Mesendoderm (in vitro differentiated cells): ENCODE measurements around the gene FSTL1. TPM values are rescaled to one million over a fixed set of nuclear protein-coding genes. Genes with fewer than 3 reads are reported as not detected.

ENCODE experiments used
- DNase-seq: peaks from one replicate; pipeline ENCODE4 v3.0.0; 2013
- H2AK5ac ChIP-seq: 2 replicates; pipeline ENCODE4 v1.6.1; 2013; ENCODE audit warnings: low read length, inconsistent platforms
- H2BK120ac ChIP-seq: 2 replicates; pipeline ENCODE4 v1.6.1; 2013; ENCODE audit warnings: low read depth, mild to moderate bottlenecking, low read length, moderate library complexity, mixed read lengths
- H2BK15ac ChIP-seq: replicated peaks from 2 replicates; pipeline ENCODE4 v1.6.1; 2013; ENCODE audit warnings: low read depth, mild to moderate bottlenecking, moderate library complexity
- H2BK5ac ChIP-seq: 2 replicates; pipeline ENCODE4 v1.6.1; 2013; ENCODE audit warnings: low read length, inconsistent platforms
- H3K18ac ChIP-seq: 2 replicates; pipeline ENCODE4 v1.6.1; 2013; ENCODE audit warnings: mild to moderate bottlenecking, low read length, mixed read lengths
- H3K23ac ChIP-seq: one replicate; pipeline ENCODE4 v1.6.1; 2013; ENCODE audit warnings: low read length
- H3K27ac ChIP-seq: 2 replicates; pipeline ENCODE4 v1.5.1; 2013; ENCODE audit warnings: low read depth, mild to moderate bottlenecking, inconsistent platforms, low read length, moderate library complexity
- H3K27me3 ChIP-seq: 2 replicates; pipeline ENCODE4 v1.6.1; 2013; ENCODE audit warnings: low read length, control low read depth, mild to moderate bottlenecking, inconsistent platforms; ENCODE audit not compliant: insufficient read depth, poor library complexity
- H3K36me3 ChIP-seq: 2 replicates; pipeline ENCODE4 v1.6.1; 2013; ENCODE audit warnings: low read length, inconsistent platforms; ENCODE audit not compliant: control insufficient read depth, insufficient read depth
- H3K4ac ChIP-seq: one replicate; pipeline ENCODE4 v1.6.1; 2013; ENCODE audit warnings: low read depth, mild to moderate bottlenecking, low read length, moderate library complexity
- H3K4me1 ChIP-seq: 2 replicates; pipeline ENCODE4 v1.6.1; 2013; ENCODE audit warnings: low read depth, low read length, inconsistent platforms; ENCODE audit not compliant: control insufficient read depth
- H3K4me2 ChIP-seq: 2 replicates; pipeline ENCODE4 v1.6.1; 2013; ENCODE audit warnings: low read length
- H3K4me3 ChIP-seq: 2 replicates; pipeline ENCODE4 v1.5.1; 2013; ENCODE audit warnings: mild to moderate bottlenecking, low read length
- H3K56ac ChIP-seq: one replicate; pipeline ENCODE4 v1.6.1; 2013; ENCODE audit warnings: low read length
- H3K79me1 ChIP-seq: 2 replicates; pipeline ENCODE4 v1.6.1; 2013; ENCODE audit warnings: low read length, inconsistent platforms
- H3K79me2 ChIP-seq: 2 replicates; pipeline ENCODE4 v1.6.1; 2013; ENCODE audit warnings: mild to moderate bottlenecking, low read length; ENCODE audit not compliant: control insufficient read depth, insufficient read depth
- H3K9ac ChIP-seq: 2 replicates; pipeline ENCODE4 v1.6.1; 2013; ENCODE audit warnings: low read length, inconsistent platforms
- H4K5ac ChIP-seq: one replicate; pipeline ENCODE4 v1.6.1; 2013; ENCODE audit warnings: low read length
- H4K8ac ChIP-seq: one replicate; pipeline ENCODE4 v1.6.1; 2013; ENCODE audit warnings: low read depth, mild to moderate bottlenecking, control low read depth, low read length, moderate library complexity
- WGBS: extraction: QIAGEN DNeasy Blood & Tissue Kit; methylation state at CpG from one replicate; pipeline ENCODE4 v1.1.7; 2013; ENCODE audit warnings: low lambda C conversion rate, missing lambda C conversion rate; ENCODE audit not compliant: insufficient coverage; ENCODE audit errors: extremely low coverage; 5-methylcytosine and 5-hydroxymethylcytosine counted together
- polyA plus RNA-seq, 2 experiments: library from polyadenylated mRNA; stranded (reverse); fragments of 200-250 nt; gene quantifications; one replicate each; pipeline ENCODE4 v1.2.3, GENCODE V29; 2013

FSTL1 gene
- polyA plus RNA-seq (2013, experiment 1 of 2) = 170 TPM
- 174 TPM for polyA plus RNA-seq (2013, experiment 2 of 2)

DNA sequence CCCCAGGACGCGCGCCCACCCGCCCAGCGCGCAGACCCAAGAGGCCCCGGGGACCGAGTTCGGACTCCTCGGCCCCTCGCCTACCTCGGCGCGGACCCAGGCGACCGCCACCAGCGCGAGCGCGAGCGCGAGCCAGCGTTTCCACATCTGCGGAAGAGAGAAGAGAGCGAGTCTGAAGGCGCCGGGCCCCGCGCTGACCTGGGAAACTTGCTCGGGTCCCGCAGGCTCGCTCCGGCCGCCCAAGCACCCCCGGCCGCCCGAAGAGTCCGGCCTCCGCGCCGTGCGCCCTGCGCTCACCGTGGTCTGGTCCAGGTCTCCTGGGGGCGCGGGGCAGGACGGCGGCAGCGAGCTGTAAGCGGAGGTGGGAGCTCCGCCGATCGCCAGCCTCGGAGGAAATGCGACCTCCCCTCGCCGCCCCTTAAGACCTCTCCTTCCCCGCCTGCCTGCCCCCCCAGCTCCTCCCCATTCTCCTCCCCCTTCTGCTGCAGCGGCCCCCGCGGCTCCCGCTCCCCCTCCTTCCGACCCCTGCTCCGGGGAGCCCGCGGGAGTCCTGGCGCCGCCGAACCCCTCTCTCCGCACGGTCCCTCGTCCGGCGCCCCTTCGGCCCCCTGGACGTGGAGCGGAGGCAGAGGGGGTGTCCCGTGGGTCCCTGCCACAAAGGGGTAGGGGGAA, at the start of gene FSTL1:
FSTL1 (minus strand) TSS at position 393 of the 672 bp plus-strand sequence; CDS start at position 147, 246 bp downstream.
- Histone ChIP-seq H3K27me3 (no peaks in the 10 kb centered on the region), H3K4me1 (peaks cover 6% of the 10 kb centered on the region), H3K4ac (peak within 1 kb of the TSS; percentile 84), H2BK15ac (peak within 1 kb of the TSS; percentile 10), H2AK5ac (no peak within 1 kb of the TSS), H3K4me2 (peak within 1 kb of the TSS; percentile 45), H3K56ac (peak within 1 kb of the TSS; percentile 91), H2BK120ac (peak within 1 kb of the TSS; percentile 18), H2BK5ac (peak within 1 kb of the TSS; percentile 27), H4K8ac (peak within 1 kb of the TSS; percentile 90), H3K18ac (peak within 1 kb of the TSS; percentile 88), H3K79me2 (peaks cover 39% of the 10 kb centered on the region), H3K27ac (peak within 1 kb of the TSS; percentile 59), H3K36me3 (no peaks in the 10 kb centered on the region), H3K4me3 (peak within 1 kb of the TSS; percentile 87), H3K9ac (peak within 1 kb of the TSS; percentile 91), H4K5ac (no peak within 1 kb of the TSS), H3K79me1 (peaks cover 10% of the 10 kb centered on the region), H3K23ac (peak within 1 kb of the TSS; percentile 34)
- no CpG with 5 or more reads among the region's 78 CpGs for WGBS
- DNase-seq = peak; percentile 89

- Histone ChIP-seq H3K56ac (no peak overlapping the region), H3K23ac (no peak overlapping the region), H2BK5ac (no peak overlapping the region), H3K36me3 (no peaks in the 10 kb centered on the region), H4K5ac (no peak overlapping the region), H3K79me2 (no peaks in the 10 kb centered on the region), H3K27ac (no peak overlapping the region), H3K4me3 (no peak overlapping the region), H4K8ac (no peak overlapping the region), H2BK120ac (no peak overlapping the region), H3K4me1 (no peaks in the 10 kb centered on the region), H2AK5ac (no peak overlapping the region), H2BK15ac (no peak overlapping the region), H3K27me3 (no peaks in the 10 kb centered on the region), H3K18ac (no peak overlapping the region), H3K4ac (no peak overlapping the region), H3K4me2 (no peak overlapping the region), H3K79me1 (no peaks in the 10 kb centered on the region), H3K9ac (no peak overlapping the region)
- 100% methylated on average over 1 of the region's 2 CpGs for WGBS
- DNase-seq = peak; percentile 81
Measured at GRCh38 chr3:120498556-120499346, 48.0 kb upstream of the FSTL1 start.

- Histone ChIP-seq H3K79me2 (no peaks in the 10 kb centered on the region), H2AK5ac (no peak overlapping the region), H3K4me1 (no peaks in the 10 kb centered on the region), H2BK5ac (no peak overlapping the region), H4K8ac (no peak overlapping the region), H3K79me1 (no peaks in the 10 kb centered on the region), H3K27ac (no peak overlapping the region), H3K9ac (no peak overlapping the region), H3K4me2 (no peak overlapping the region), H4K5ac (no peak overlapping the region), H3K23ac (no peak overlapping the region), H2BK15ac (no peak overlapping the region), H3K18ac (no peak overlapping the region), H3K4ac (no peak overlapping the region), H2BK120ac (no peak overlapping the region), H3K27me3 (no peaks in the 10 kb centered on the region), H3K56ac (no peak overlapping the region), H3K4me3 (no peak overlapping the region), H3K36me3 (no peaks in the 10 kb centered on the region)
- WGBS = no CpG with 5 or more reads among the region's 2 CpGs
- DNase-seq = peak; percentile 21
Measured at GRCh38 chr3:120497818-120498217, 47.0 kb upstream of the FSTL1 start.

DNA sequence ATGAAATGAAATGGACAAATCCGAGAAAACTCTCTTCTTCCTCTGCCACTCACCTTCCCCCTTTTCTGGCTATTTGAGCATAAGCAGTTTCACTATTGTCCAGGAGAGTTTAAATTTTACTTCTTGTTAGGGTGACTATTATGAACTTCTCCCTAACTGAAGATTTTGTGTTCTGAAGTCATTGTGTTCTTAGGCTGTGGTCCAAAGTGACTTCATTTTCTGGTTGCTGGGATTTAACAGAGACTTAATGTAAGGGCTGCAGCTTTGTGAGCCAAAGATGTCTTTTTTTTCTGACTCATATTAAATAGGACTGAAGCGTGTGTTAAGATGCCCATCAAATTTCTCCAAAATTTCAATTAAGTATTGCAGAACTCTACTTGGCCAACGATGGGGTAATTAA, 46.5 kb upstream of the FSTL1 start:
- no peak overlapping the region for H2AK5ac ChIP-seq
- no peak overlapping the region for H3K4ac ChIP-seq
- no peaks in the 10 kb centered on the region for H3K79me1 ChIP-seq
- H3K18ac ChIP-seq = no peak overlapping the region
- WGBS = no CpG with 5 or more reads among the region's 3 CpGs
- H3K4me2 ChIP-seq = no peak overlapping the region
- no peaks in the 10 kb centered on the region for H3K4me1 ChIP-seq
- no peak overlapping the region for H3K4me3 ChIP-seq
- no peak for DNase-seq
- H3K9ac ChIP-seq = no peak overlapping the region
- H2BK120ac ChIP-seq = no peak overlapping the region
- no peak overlapping the region for H4K8ac ChIP-seq
- H3K79me2 ChIP-seq = no peaks in the 10 kb centered on the region
- H2BK15ac ChIP-seq = no peak overlapping the region
- no peak overlapping the region for H3K27ac ChIP-seq
- H3K56ac ChIP-seq = no peak overlapping the region
- no peak overlapping the region for H4K5ac ChIP-seq
- H2BK5ac ChIP-seq = no peak overlapping the region
- no peaks in the 10 kb centered on the region for H3K27me3 ChIP-seq
- H3K36me3 ChIP-seq = no peaks in the 10 kb centered on the region
- no peak overlapping the region for H3K23ac ChIP-seq

- Histone ChIP-seq H3K36me3 (no peaks in the 10 kb centered on the region), H2BK120ac (no peak overlapping the region), H4K5ac (no peak overlapping the region), H3K79me2 (no peaks in the 10 kb centered on the region), H3K4me3 (no peak overlapping the region), H2AK5ac (no peak overlapping the region), H3K18ac (no peak overlapping the region), H3K23ac (no peak overlapping the region), H3K79me1 (no peaks in the 10 kb centered on the region), H3K4ac (no peak overlapping the region), H3K4me2 (no peak overlapping the region), H4K8ac (no peak overlapping the region), H3K27me3 (no peaks in the 10 kb centered on the region), H2BK5ac (no peak overlapping the region), H3K9ac (no peak overlapping the region), H3K4me1 (no peaks in the 10 kb centered on the region), H2BK15ac (peak overlapping the region; percentile 27), H3K56ac (no peak overlapping the region), H3K27ac (no peak overlapping the region)
- no peak for DNase-seq
- no CpG with 5 or more reads among the region's 3 CpGs for WGBS
Measured at GRCh38 chr3:120496278-120497002, 45.6 kb upstream of the FSTL1 start.
